OCI-LY3 (cell line): Measurements from ENCODE around the gene RBM25.

Experiments used
- H2AFZ ChIP-seq: fragments of 200-600, 300-600 bp; shearing (Covaris generic); 2 replicates; pipeline ENCODE4 v1.6.0; 2014; ENCODE audit warnings: antibody characterized with exemption, low read depth, low read length
- H3K27ac ChIP-seq: fragments of 200-600, 300-600 bp; sonication (generic); 2 replicates; pipeline ENCODE4 v1.5.1; 2014; ENCODE audit warnings: mild to moderate bottlenecking, low read length, moderate library complexity, mixed read lengths
- H3K27me3 ChIP-seq: fragments of 200-600, 300-600 bp; sonication (generic); 2 replicates; pipeline ENCODE4 v1.6.1; 2014; ENCODE audit warnings: low read depth, low read length, mixed read lengths
- H3K36me3 ChIP-seq: fragments of 200-600, 300-600 bp; sonication (generic); replicated peaks from 2 replicates; pipeline ENCODE3; 2014; ENCODE audit warnings: low read depth, low read length, mixed read lengths
- H3K4me1 ChIP-seq: fragments of 300-600, 200-600 bp; sonication (generic); 2 replicates; pipeline ENCODE4 v1.6.1; 2014; ENCODE audit warnings: low read length, mixed read lengths
- H3K4me2 ChIP-seq: fragments of 200-600, 300-600 bp; sonication (generic); 2 replicates; pipeline ENCODE4 v1.6.1; 2014; ENCODE audit warnings: low read length, mixed read lengths
- H3K4me3 ChIP-seq: fragments of 300-600, 200-600 bp; sonication (generic); 2 replicates; pipeline ENCODE4 v1.5.1; 2014; ENCODE audit warnings: antibody characterized with exemption, mild to moderate bottlenecking, low read length, moderate library complexity
- H3K79me2 ChIP-seq: fragments of 300-600, 200-600 bp; shearing (Covaris generic); 2 replicates; pipeline ENCODE4 v1.6.1; 2014; ENCODE audit warnings: mild to moderate bottlenecking, low read length, mixed read lengths
- H3K9ac ChIP-seq: fragments of 300-600, 200-600 bp; shearing (Covaris generic); 2 replicates; pipeline ENCODE4 v1.6.0; 2014; ENCODE audit warnings: mild to moderate bottlenecking, low read length, moderate library complexity
- H3K9me3 ChIP-seq: fragments of 200-600, 300-600 bp; shearing (Covaris generic); 2 replicates; pipeline ENCODE4 v1.6.1; 2014; ENCODE audit warnings: low read length, mixed read lengths; ENCODE audit not compliant: insufficient read depth
- H4K20me1 ChIP-seq: fragments of 200-600, 300-600 bp; sonication (generic); 2 replicates; pipeline ENCODE4 v1.6.1; 2016; ENCODE audit warnings: low read length, mixed read lengths; ENCODE audit not compliant: insufficient read depth
- CTCF ChIP-seq: fragments of 200-600, 300-600 bp; sonication (generic); IDR thresholded peaks from 2 replicates; pipeline ENCODE4 v1.5.1; 2014; ENCODE audit warnings: antibody characterized with exemption, low read length, low read depth
- EZH2phosphoT487 ChIP-seq: fragments of 200-600 bp; shearing (Covaris generic); IDR thresholded peaks from 2 replicates; pipeline ENCODE4 v1.6.1; 2018; ENCODE audit warnings: antibody characterized with exemption, mixed run types, low read depth

RBM25 gene

GRCh38 chr14:73049428-73049827 lies 8.9 kb upstream of the RBM25 start:
- Histone ChIP-seq H3K4me1 (peaks cover 7% of the 10 kb centered on the region), H4K20me1 (no peaks in the 10 kb centered on the region), H3K36me3 (no peaks in the 10 kb centered on the region), H3K79me2 (no peaks in the 10 kb centered on the region), H3K4me2 (no peak overlapping the region), H3K27ac (no peak overlapping the region), H3K9me3 (no peaks in the 10 kb centered on the region), H3K4me3 (no peak overlapping the region), H3K27me3 (no peaks in the 10 kb centered on the region), H2AFZ (no peak overlapping the region), H3K9ac (no peak overlapping the region)
- TF ChIP-seq EZH2phosphoT487 = no peak
- no peak for TF ChIP-seq CTCF

GRCh38 chr14:73055251-73055650 lies 3.1 kb upstream of the RBM25 start:
- Histone ChIP-seq H4K20me1 (peaks cover 12% of the 10 kb centered on the region; the same call in 1 of the 2 replicates), H2AFZ (no peak overlapping the region), H3K36me3 (peaks cover 2% of the 10 kb centered on the region)

GRCh38 chr14:73057944-73058223 lies 450 bp upstream of the RBM25 start:
- Histone ChIP-seq H3K9ac (peak overlapping the region; percentile 94), H3K79me2 (peaks cover 53% of the 10 kb centered on the region), H3K27ac (peak overlapping the region; percentile 83), H3K4me3 (peak overlapping the region; percentile 92), H3K27me3 (no peaks in the 10 kb centered on the region), H2AFZ (peak overlapping the region; percentile 92), H3K4me1 (peaks cover 16% of the 10 kb centered on the region), H4K20me1 (peaks cover 34% of the 10 kb centered on the region), H3K4me2 (peak overlapping the region; percentile 78), H3K36me3 (peaks cover 19% of the 10 kb centered on the region), H3K9me3 (no peaks in the 10 kb centered on the region)
- TF ChIP-seq EZH2phosphoT487 = no peak
- no peak for TF ChIP-seq CTCF

More at GRCh38 chr14:73055251-73055650, 3.1 kb upstream of the RBM25 start:
- Histone ChIP-seq H3K27me3 (no peaks in the 10 kb centered on the region), H3K4me1 (peaks cover 11% of the 10 kb centered on the region), H3K4me3 (no peak overlapping the region), H3K9ac (no peak overlapping the region), H3K79me2 (peaks cover 27% of the 10 kb centered on the region), H3K9me3 (no peaks in the 10 kb centered on the region), H3K4me2 (no peak overlapping the region), H3K27ac (no peak overlapping the region)
- TF ChIP-seq CTCF = no peak
- no peak for TF ChIP-seq EZH2phosphoT487

GRCh38 chr14:73058922-73059673 lies 764 bp downstream of the RBM25 start:
- Histone ChIP-seq H3K4me2 (peak overlapping the region; percentile 93), H3K79me2 (peaks cover 65% of the 10 kb centered on the region), H3K27me3 (no peaks in the 10 kb centered on the region), H3K9me3 (no peaks in the 10 kb centered on the region), H3K27ac (peak overlapping the region; percentile 83), H2AFZ (no peak overlapping the region), H3K36me3 (peaks cover 22% of the 10 kb centered on the region), H4K20me1 (peaks cover 38% of the 10 kb centered on the region), H3K4me1 (peaks cover 16% of the 10 kb centered on the region), H3K4me3 (peak overlapping the region; percentile 92), H3K9ac (peak overlapping the region; percentile 94)
- TF ChIP-seq CTCF (no peak), EZH2phosphoT487 (no peak)
